Suppressor macrophage treated with lipopolysaccharide for 4 hours (primary cell): ENCODE results near the gene TMEM178A.
A peak's percentile ranks its signal among the peaks of the same experiment; 100 is the strongest.
"Not testable (repeated sequence)": the region's sequence is repeated elsewhere in the genome, so short reads cannot be mapped to it uniquely, and the experiment has no call there.

Experiments used
- DNase-seq: peaks from one replicate; pipeline ENCODE4 v3.0.0-alpha.2; 2020

TMEM178A gene

GRCh38 chr2:39718483-39718882 is 52.8 kb downstream of the TMEM178A start:
- DNase-seq, result no peak

- DNase-seq, result no peak
Measured at GRCh38 chr2:39719317-39719716, 53.6 kb downstream of the TMEM178A start.

- DNase-seq, result no peak
Measured at GRCh38 chr2:39720970-39721369, 55.3 kb downstream of the TMEM178A start.

GRCh38 chr2:39723497-39723896 is 57.8 kb downstream of the TMEM178A start:
- no peak for DNase-seq

DNA sequence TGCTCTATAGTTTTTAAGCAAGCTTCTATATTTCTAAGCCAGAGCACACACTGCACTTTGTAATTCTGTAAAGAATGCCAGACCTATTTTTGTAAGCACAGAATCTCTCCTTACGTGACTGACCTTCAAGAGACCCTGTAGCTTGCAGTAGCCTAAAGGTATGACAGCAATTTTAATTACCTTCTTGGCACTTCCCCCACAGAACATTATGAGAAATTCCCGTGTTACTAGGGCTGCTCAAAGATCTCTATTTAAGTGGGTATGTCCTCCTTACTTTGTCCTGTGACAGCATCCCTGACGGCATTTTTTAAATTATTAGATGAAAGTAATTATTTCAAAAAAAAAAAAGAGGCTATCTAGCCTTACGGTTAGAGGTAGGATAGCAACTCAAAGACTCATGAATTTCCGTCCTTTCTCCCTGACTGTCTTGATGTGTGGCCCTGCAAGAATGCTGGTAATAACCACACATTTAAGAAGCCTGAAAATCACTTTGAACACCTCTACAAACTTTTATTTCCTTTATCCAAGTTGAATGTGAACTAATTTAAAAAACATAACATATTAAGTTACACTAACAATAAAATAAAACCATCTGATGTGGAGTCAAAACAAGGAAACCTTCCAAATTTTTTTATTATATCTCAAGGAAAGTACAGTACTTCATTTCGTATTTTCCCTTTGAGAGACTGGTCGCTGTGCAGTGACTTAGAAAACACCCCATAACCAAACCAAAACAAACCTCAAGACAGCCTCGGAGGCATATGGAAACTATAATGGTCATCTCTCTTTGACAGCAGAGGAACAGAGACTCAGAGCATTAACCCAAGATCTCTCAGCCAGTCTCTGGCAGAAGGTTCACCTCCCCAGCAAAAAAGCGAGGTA is 58.5 kb downstream of the TMEM178A start:
- no peak for DNase-seq

DNA sequence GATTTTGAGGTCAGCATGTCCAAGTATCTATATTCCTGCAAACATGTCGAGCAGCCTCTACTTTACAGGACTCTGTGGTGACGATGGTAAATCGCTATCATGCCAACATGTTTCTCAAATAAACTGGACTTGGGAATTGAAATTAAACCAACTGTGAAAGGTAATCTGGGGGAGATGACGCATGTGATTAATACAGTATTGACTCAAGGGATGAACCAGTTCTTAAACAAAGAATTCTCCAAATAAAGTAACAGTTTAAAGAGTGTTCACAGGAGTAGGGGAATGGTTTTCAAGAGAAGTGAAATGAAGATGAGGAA is 59.1 kb downstream of the TMEM178A start:
- no peak for DNase-seq

- DNase-seq, result no peak
Measured at GRCh38 chr2:39725401-39725800, 59.7 kb downstream of the TMEM178A start.

DNA sequence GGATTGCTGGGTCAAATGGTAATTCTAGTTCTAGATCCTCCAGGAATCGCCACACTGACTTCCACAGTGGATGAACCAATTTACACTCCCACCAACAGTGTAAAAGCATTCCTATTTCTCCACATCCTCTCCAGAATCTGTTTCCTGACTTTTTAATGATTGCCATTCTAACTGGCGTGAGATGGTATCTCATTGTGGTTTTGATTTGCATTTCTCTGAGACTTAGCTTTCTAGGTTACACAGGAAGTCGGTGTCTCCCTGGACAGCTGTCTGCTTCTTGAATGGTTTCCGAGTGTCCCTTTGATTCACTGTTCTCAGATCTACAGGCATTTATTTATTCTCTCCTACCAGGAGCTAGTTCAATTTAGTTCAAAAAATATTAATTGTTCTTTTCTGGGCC is 62.4 kb downstream of the TMEM178A start:
- not testable (repeated sequence) for DNase-seq

DNA sequence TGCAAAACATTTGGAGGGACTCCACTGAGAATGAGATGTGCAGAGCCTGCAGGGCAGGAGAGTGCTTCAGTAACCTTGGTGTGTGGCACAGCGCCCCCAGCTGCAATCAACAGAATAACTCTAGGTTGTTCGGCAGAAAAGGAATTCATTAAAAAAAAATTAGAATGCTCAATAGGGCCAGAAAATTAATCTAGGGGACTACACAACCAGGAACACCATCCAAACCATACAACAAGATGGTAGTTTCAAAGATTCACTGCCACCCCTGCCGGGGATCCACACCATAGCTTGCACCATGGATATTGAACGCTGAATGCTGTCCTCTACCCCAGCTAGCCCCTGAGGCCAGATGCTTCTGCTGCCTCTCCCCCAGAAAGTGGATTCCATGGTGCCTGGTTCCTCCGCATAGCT is 63.2 kb downstream of the TMEM178A start:
- peak; percentile 37 for DNase-seq

GRCh38 chr2:39730276-39730675 is 64.6 kb downstream of the TMEM178A start:
- DNase-seq, result no peak

DNA sequence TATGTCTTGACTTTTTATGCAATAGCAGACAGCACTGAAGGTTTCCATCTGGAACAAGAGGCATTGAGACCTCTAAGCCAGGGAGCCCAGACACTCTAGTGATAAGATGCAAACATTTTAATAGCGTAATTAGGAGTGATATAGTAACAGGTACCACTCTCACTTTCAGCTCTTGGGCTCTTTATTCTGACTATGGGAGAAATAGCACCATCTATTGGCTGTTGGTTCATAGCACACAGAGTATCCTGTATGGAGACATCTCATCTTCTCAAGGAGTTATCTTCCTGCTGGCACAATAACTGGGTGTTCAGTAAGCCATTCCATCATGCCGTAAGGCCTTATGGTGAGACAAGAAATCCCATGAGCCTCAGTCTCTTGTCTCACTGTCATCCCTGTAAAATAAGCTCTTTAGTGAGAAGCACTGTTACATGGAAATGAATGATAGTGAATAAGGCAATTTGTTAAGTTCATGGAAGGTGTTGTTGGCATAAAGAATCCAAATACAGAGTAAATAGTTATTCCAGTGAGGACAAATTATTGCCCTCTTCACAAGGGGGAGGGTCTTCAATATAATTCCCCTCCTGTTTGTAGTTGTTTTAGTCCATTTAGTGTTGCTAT is 65.1 kb downstream of the TMEM178A start:
- peak; percentile 47 for DNase-seq

DNA sequence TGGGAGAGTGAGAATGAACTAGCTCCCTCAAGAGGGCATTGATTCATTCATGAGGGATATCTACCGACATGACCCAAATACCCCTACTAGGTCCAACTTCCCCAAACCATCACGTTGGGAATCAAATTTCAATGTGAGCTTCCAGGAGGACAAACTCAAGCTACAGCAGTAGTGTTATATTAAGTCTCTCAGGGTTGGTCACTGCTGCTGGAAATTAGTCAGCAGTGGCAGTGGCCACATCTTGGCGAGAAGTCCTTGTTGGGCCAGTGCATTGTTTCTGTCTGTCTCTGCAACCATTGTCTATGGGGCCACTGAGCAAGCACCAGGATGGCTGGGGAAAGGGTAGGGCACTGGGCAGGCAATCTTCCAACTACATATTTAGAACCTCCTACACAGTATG is 65.8 kb downstream of the TMEM178A start:
- DNase-seq, result no peak

GRCh38 chr2:39732482-39732881 is 66.8 kb downstream of the TMEM178A start:
- DNase-seq, result no peak

DNA sequence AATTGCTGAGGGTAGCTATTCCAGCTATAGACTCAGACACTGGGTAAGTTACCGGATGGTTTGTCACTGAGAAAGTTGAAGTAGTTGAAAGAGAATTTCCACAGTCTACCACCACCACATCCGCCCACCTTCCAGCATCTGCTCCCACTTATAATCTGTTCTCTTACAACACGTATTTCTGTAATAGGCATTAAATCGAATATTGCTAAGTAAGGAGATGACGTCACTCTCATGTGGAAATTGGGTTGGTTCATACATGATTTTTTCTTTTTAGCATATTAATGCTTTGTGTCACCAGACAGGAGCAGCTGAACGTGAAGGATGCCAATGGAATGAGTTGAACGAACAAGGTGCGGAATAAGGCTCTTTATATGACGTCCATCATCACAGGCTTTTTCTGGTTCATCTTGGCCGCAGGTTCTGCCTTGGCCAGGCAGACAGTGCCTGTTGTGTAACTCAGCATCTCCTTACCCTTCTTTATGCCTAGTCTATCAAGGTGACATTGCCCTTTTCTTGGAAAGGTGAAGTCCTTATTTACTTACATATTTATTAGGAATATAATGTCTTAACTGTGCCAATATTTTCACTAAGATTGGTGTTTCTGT is 67.5 kb downstream of the TMEM178A start:
- peak; percentile 47 for DNase-seq

GRCh38 chr2:39734445-39734844 is 68.7 kb downstream of the TMEM178A start:
- no peak for DNase-seq

GRCh38 chr2:39735648-39736047 is 69.9 kb downstream of the TMEM178A start:
- no peak for DNase-seq

DNA sequence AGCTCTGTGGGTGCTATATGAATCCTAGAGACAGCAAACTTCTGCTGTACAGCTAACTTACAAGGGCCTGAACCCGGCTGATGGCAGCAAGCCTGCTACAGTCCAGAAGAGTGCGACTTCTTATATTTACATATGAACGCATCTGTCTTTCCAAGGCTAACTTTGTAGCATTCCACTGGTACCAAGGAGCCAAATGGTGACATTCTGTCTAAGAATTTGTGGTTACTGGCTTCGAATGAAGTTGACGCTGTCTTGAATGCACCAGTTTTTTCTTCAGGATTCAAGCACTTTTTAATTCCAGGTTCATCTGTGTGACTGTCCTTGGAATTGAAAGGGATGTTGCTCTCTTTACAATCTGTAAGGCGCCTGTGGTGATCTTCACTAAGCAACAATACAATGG is 70.9 kb downstream of the TMEM178A start:
- no peak for DNase-seq

DNA sequence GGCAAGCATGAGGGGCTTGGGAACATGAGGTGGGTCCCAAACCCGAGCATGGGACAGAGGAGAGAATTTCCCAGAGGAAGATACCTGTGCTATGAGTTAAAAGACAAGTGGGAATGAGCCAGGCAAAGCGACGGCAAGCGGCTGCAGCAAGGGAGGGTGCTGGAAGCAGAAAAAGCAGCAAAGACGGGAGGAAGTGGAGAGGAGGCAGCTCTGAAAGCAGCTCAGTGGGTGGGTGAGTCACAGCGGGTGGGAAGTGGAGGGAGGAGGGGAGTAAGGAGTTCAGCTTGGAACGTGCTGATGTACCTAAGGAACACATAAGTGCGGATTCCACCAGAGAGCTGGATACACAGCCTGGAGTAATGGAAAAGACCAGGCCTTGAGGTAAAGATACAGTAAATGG is 71.9 kb downstream of the TMEM178A start:
- DNase-seq, result peak; percentile 24

GRCh38 chr2:39738936-39739335 is 73.2 kb downstream of the TMEM178A start:
- no peak for DNase-seq

DNA sequence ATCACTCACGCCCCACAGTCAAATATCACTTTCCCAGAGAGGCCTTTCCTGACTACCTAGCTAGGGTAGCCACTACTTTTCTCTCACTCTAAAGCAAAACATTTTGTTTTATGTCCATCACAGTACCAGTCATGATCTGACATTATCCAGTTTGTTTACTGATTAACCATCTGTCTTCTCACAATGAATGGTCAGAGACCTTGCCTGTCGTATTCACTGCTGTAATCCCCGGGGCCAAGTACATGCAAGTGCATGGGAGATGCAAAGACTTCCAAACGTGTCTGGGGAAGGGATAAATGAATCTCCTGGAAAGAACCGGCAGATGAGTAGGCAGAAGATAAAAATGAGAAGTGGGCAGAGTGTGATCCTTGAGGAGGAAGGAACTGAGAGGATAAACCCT is 73.7 kb downstream of the TMEM178A start:
- no peak for DNase-seq

- no peak for DNase-seq
Measured at GRCh38 chr2:39741871-39742270, 76.2 kb downstream of the TMEM178A start.

DNA sequence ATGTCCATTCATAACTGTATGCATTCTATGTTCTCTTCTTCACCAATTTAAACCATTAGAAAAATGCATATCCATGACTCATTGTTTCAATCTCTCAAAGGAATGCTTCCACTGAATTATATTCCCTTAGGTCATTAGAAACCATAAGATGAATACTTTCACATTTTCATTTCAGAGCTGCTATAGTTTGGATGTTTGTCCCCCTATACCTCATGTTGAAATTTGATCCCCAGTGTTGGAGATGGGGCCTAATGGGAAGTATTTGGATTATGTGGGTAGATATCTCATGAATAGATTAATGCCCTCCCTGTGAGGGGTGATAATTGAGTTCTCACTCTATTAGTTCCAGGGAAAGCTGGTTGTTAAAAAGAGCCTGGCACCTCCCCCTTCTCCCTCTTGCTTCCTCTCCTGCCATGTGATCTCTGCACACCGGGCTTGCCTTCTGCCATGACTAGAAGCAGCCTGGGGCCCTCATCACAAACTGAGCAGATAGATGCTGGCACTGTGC is 77.6 kb downstream of the TMEM178A start:
- DNase-seq, result no peak

GRCh38 chr2:39755466-39755865 is 89.7 kb downstream of the TMEM178A start:
- no peak for DNase-seq

GRCh38 chr2:39757156-39757555 is 91.4 kb downstream of the TMEM178A start:
- DNase-seq, result no peak
